Activated naive CD4-positive, alpha-beta T cell treated with Interleukin-2 at 50 U/mL for 16 hours (primary cell): ENCODE measurements around the gene SPIN2B.
"Not testable (repeated sequence)": the region's sequence is repeated elsewhere in the genome, so short reads cannot be mapped to it uniquely, and the experiment has no call there.

Source experiments
- DNase-seq: peaks from one replicate; pipeline ENCODE4 v3.0.0-alpha.2; 2020

SPIN2B gene

DNA sequence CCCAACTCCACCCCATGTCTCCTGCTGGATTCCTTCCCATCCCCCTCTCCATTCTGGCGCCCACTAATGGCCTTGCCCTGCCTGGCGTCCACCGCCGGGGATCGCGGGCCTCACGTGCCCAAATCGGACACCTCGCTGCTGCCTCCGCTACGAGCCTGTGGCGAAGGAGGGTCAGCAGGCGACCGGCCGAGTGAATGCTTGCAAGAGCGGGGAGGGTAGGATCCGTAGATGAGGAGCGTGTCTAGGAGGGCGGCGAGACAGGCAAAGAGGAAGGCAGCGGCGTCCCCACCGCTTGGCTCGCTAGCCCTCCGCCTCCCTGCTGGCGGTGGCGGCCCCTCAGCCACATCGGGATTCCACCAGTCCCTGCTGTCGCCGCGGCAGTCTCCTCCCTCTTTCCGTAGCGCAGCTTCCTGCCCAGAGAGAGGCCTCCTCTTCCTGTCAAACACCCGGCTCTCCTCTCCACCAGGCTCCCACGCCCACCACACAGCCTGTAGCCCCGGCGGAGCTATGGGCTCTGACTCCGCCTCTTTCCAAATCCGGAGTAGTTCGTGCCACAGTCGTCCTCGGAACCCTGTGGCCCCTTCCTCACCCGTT lies at the start of gene SPIN2B:
SPIN2B (minus strand) TSS at position 387 of the 594 bp plus-strand sequence.
- peak; percentile 82 for DNase-seq

- no peak for DNase-seq
These were observed 35.2 kb upstream of the SPIN2B start for GRCh38 chrX:57156397-57157049.

GRCh38 chrX:57155171-57155570 lies 33.8 kb upstream of the SPIN2B start:
- DNase-seq: no peak

DNA sequence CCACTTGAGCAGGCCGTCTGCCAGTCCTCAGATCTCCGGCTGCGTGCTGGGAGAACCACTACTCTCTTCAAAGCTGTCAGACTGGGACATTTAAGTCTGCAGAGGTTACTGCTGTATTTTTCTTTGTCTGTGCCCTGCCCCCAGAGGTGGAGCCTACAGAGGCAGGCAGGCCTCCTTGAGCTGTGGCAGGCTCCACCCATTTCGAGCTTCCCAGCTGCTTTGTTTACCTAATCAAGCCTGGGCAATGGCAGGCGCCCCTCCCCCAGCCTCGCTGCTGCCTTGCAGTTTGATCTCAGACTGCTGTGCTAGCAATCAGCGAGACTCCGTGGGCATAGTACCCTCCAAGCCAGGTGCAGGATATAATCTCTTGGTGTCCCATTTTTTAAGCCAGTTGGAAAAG lies 30.9 kb upstream of the SPIN2B start:
- DNase-seq: not testable (repeated sequence)

- DNase-seq: no peak
These were observed 17.3 kb upstream of the SPIN2B start for GRCh38 chrX:57138674-57139073.

DNA sequence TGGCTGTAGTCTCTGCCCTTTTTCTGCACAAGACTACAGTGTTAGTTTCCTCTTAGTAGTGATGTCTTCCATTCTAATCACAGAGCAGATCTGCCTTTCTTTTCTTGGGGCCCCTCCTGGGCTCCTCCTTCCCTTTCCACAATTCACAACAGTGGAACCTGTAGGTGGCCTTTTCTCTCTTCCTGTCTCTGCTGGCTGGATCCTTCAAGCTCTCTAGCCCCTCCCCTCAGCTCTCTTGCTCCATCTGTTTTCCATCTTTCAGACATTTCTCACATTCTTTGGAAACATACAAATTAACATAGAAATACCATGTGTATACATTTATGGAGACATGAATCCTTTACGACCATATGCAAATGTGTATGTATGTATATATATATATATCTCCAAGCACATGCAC lies 16.2 kb upstream of the SPIN2B start:
- no peak for DNase-seq

- DNase-seq: not testable (repeated sequence)
These were observed 15.7 kb upstream of the SPIN2B start, which contains the start of gene SPIN2A for GRCh38 chrX:57137073-57137472. SPIN2A (minus strand) TSS chrX:57137397; CDS start chrX:57136597, 800 bp downstream.

DNA sequence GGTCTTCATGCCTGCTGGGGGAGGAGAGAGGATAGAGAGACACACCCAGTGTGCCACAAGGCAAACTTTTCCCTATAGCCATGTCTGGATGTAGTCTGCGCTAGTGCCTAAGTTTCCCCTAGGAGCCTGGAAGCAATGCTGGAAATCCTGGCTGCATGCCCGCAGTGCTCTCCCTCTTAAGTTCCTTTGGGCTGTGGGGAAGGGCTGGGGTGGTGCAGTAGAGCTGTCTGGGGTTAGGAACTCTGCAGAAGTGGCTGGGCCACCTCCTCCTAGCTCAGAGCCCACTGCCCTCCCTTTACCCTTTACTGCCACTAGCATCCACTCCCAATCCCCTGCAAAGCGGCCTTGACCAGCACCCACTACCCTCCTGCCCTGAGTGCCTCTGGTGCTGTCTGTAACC lies 15.2 kb upstream of the SPIN2B start:
- not testable (repeated sequence) for DNase-seq

DNA sequence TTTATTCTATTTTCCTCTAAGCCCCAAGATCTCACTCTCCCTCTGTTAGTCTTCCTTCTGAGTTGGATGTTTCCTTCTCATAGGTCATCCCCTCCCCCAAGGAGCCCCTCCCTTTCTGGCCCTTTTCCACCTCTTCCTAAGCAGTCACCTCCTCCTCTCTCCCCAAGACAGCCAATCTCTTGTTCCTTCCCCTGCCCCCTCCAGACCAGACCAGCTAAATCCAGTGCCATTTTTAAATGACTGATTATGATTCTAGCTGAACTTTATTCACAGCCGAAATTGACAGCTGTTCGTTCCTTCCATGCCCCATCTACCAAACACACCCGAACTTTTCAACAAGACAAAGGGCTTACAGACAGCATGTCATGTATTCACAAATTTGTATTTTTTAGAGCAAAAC lies 13.9 kb upstream of the SPIN2B start:
- DNase-seq: no peak

DNA sequence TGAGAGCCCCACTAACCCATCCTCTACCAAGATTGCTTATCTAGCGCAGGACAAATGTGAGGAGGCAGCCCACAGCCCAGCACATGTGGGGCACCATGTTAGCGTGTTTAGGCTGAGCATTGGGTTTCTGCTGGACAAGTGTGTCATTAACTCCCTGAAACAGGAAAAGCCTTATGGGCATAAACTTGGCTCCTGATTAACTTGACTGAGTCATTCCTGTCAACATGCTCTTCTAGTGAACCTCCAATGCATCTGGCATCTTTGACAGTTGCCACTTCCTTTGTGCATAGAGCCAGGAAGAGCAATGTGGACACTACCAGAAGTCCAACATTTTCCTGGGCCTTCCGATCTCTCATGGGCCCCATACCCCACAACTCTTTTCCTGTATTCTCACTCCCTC lies 13.4 kb upstream of the SPIN2B start:
- DNase-seq: no peak

DNA sequence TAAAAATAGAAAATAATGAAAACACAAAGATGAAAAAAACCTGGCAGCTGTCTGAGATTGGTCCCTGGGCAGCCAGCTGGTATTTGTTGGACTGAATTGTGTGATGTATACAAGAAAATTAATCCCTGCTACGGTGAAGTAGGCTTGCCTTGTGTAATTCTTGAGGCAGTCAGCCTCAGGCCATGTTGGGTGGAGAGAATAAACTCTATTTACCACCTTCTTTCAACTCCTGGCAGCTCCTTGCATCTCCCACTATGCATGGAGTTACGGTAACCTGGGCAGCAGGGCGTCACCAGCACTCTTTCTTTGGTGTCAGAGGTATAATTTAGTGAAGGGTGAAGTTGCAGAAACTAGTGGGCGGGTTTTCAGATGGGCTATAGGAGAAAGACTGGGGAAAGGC lies 12.4 kb upstream of the SPIN2B start:
- DNase-seq: no peak

DNA sequence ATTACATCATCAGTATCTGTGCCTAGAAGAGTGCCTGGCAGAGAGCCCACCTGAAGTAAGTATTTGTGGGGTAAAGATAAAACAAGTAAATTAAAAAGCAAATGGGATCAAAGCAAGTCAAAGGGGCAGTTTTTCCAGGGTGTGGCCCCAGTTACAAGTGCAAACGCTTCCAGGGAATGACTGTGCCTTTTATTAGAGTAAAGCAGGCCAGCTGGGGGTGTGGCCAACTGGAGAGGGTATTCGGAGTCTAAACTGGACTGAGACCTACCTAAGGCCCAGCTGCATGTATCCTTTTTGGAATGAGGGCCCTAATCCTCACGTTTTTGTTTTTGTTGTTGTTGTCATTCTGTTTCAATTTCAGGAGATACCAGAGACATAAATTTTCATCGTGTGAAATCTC lies 11.9 kb upstream of the SPIN2B start:
- not testable (repeated sequence) for DNase-seq

- no peak for DNase-seq
These were observed 10.7 kb upstream of the SPIN2B start for GRCh38 chrX:57132046-57132445.

- DNase-seq: no peak
These were observed 468 bp upstream of the SPIN2B start for GRCh38 chrX:57121816-57122215.

DNA sequence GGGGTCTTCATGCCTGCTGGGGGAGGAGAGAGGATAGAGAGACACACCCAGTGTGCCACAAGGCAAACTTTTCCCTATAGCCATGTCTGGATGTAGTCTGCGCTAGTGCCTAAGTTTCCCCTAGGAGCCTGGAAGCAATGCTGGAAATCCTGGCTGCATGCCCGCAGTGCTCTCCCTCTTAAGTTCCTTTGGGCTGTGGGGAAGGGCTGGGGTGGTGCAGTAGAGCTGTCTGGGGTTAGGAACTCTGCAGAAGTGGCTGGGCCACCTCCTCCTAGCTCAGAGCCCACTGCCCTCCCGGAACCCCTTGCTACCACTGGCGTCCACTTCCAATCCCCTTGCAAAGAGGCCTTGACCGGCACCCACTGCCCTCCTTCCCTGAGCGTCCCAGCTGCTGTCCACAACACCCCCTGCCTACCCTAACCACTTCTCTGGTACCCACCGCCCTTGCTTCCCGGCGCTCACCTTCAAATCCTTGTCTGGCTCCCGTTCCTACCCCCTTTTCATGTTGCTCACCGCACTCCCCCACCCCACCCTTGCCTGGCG lies 658 bp downstream of the SPIN2B start:
- not testable (repeated sequence) for DNase-seq

- no peak for DNase-seq
These were observed 1.9 kb downstream of the SPIN2B start for GRCh38 chrX:57119416-57119815.

DNA sequence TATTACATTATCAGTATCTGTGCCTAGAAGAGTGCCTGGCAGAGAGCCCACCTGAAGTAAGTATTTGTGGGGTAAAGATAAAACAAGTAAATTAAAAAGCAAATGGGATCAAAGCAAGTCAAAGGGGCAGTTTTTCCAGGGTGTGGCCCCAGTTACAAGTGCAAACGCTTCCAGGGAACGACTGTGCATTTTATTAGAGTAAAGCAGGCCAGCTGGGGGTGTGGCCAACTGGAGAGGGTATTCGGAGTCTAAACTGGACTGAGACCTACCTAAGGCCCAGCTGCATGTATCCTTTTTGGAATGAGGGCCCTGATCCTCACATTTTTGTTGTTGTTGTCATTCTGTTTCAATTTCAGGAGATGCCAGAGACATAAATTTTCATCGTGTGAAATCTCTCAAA lies 3.8 kb downstream of the SPIN2B start:
- not testable (repeated sequence) for DNase-seq

- no peak for DNase-seq
These were observed 16.4 kb downstream of the SPIN2B start for GRCh38 chrX:57104921-57105398.

DNA sequence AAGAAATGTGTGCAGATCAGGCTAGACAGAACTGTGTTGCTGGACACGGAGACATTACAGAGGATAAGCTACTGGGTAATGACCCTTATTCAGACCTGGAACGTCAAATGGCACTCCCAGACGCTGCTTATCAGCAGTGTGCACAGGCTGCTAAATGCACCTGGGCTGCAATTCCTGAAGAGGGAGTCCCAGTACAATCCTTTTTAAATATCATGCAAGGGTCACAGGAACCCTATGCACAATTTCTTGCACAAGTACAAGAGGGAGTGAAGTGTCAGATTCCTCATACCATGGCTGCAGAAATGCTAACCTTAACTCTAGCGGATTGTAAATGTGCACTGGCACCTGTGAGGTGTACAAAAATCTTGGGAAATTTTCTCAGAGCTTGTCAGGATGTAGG lies 16.9 kb downstream of the SPIN2B start:
- DNase-seq: no peak

- no peak for DNase-seq
These were observed 17.9 kb downstream of the SPIN2B start for GRCh38 chrX:57103489-57103888.

DNA sequence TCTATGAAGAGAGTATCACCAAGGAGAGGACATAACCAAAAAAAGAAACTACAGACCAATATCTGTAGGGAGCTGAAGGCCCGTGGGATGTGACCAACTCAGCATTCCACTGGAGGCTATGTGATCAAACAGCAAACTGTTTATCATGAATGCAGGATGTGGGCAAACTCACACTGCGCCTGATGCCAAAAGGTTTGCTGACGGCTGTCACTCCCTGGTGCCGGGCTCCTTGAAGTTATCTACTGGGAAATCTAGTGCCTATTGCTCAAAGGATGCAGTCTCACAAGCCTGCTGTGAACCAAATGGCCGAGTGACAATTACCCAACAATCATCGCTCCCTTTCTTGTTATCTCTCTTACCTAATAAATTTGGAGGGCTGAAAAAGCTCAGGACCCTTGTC lies 18.4 kb downstream of the SPIN2B start:
- DNase-seq: not testable (repeated sequence)

DNA sequence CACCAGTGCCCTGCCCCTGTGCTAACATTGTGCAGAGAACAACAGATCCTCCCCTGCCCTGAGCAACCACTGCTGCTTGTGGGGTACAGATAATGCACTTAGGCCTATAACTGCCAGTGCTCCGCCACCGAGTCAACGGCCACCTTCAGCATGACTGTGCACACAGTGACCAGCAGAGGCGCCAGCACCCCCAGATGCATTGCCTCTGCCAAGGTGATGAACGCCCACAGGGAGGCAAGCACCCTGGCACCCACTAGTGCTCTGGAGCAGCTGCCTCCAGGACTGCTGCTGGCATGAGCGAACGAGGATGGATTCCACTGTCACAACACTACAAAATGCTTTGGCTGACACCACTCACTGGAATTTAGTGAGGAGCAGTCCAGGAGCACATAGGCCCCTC lies 38.2 kb downstream of the SPIN2B start:
- DNase-seq: no peak

GRCh38 chrX:57074458-57074857 lies 46.9 kb downstream of the SPIN2B start:
- no peak for DNase-seq
